HG02870 (cell line): ENCODE data around the gene RARS1.
A peak's percentile ranks its signal among the peaks of the same experiment; 100 is the strongest.

ENCODE experiments used
- ATAC-seq: cut with Tn5 transposase; IDR thresholded peaks from one replicate; pipeline ENCODE4 v1.9.1; 2021; ENCODE audit warnings: mild to moderate bottlenecking, moderate library complexity; ENCODE audit not compliant: unreplicated experiment

The RARS1 gene

DNA sequence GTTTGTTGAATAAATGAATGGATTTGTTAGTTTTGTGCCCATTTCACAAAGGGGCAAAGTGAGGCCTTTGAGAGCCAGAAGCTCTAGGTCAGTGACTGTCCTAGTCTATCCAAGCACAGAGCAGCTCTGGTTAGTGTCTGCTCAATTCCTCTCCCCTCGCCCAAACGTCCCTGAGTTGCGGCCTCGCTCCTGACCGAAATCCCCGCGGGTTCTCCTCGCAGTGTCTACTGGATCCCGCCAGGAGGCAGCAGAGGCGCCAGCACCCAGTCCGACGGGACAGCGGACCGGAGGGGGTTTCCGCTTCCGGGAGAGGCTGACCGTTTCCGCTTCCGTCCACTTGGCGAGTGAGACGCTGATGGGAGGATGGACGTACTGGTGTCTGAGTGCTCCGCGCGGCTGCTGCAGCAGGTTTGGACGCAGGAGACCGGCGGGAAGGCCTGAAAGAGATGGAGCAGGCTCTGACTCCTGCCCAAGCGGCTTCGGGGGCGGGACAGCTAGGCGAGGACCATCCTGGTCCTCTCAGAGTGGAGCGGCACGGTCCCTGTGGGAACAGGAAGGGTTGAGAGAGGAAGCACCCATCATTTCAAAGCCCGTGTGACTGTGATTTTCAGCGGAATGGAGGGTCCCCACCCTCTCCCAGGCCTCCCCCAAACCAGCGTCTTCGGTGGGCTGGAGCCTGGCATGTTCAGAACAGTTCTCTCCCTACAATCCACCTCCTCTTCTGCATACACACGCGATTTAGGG, at the start of gene RARS1:
RARS1 (plus strand) TSS at position 336 of the 744 bp plus-strand sequence; CDS start at position 364, 28 bp downstream.
- ATAC-seq: peak; percentile 64

DNA sequence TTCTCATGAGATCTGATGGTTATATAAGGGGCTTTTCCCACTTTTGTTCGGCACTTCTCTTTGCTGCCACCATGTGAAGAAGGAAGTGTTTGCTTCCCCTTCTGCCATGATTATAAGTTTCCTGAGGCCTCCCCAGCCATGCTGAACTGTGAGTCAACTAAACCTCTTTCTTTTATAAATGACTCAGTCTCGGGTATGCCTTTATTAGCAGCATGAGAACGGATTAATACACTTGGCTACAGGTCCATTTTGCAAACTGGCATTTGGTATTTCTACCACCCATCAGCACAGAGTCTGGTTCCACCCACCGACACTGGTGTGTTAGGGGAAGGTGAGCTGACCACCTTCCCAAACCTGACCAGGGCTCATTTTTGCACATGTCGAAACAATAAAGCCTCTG, 47.9 kb upstream of the RARS1 start:
- ATAC-seq: no peak

GRCh38 chr5:168443533-168443932, 42.7 kb upstream of the RARS1 start:
- ATAC-seq: no peak

DNA sequence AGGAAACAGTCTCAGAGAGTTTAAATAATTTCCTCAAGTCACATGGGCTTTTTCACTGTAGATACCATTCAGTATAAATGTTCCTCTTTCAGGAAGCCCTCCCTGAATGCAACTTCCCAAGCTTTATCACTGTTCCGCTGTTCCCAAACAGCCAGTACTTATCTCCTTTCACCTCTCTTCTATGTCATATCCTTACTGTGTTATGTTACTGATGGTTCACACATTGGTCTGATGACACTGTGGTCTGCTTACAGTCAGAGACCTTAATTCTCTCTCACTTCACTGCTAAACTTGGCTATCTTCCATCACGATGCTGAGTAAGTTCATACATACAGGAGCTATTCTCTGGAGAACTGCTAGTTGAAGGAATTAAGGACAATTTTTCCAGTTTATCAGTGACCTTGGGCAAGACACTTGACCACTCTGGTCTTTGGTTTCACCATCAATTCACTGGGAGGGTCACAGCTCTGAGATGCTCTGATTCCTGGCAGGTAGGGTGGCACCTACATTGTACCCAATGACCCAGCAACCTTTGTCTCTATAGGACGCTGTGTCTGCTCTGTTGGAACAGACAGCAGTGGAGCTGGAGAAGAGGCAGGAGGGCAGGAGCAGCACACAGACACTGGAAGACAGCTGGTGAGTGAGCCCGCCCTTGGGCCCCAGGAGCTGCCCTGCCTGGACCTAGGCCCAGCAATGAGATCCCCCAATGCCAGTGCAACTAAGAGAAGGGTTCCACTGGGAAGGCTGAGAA, 42.1 kb upstream of the RARS1 start:
- no peak for ATAC-seq

DNA sequence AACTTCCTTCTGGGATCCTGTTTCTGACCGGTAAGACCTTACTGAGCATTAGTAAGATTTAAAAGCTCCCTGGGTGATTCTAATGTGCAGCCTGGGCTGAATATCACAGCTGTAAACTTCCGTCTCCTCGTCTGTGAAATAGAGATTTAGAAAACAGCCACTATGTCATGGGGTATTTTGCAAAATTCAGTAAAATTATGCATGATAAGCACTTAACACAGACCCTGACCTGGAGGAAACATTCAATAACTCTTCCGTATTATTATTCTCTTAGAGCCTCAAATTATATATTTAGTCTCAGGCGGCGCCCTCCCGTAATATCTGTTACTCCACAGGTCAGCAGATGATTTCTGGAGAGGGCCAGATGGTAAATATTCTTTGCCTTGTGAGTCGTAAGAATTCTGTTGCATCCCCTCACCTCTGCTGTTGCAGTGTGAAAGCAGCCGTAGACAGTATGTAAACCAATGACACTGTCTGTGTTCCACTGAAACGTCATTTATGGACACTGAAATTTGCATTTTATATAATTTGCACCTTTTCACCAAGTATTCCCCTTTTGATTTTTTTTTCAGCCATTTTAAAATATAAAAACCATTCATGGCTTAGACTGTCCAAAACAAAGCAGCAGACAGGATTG, 39.2 kb upstream of the RARS1 start:
- ATAC-seq: no peak

- no peak for ATAC-seq
Measured at GRCh38 chr5:168447808-168448207, 38.5 kb upstream of the RARS1 start.

- no peak for ATAC-seq
Measured at GRCh38 chr5:168449166-168449565, 37.1 kb upstream of the RARS1 start.

DNA sequence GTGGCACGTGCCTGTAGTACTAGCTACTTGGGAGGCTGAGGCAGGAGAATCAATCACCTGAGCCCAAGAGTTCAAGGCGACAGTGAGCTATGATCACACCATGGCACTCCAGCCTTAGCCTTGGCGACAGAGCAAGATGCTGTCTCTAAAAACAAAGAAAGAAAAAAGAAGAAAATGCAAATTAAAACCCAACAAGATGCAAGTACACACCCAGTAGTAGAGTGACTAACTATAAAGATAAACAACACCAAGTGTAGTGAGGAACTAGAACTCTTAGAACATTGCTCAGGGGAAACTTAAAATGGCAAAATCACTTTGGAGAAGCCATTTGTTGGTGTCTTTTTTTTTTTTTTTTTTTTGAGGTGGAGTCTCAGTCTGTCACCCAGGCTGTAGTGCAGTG, 34.7 kb upstream of the RARS1 start:
- ATAC-seq: no peak

DNA sequence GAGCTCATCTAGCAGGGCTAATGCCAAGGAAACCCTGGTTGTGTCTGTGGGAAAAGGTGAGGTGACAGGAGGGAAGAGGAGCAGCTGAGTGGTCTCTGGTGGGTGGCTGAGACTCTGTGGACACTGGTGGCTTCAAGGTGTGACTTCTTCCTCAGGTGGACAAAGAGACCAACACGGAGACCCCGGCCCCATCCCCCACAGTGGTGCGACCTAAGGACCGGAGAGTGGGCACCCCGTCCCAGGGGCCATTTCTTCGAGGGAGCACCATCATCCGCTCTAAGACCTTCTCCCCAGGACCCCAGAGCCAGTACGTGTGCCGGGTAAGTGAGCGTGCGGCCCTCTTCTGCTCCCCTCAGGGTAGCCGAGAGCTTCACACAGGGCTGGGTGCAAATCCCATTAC, 31.1 kb upstream of the RARS1 start:
- no peak for ATAC-seq

DNA sequence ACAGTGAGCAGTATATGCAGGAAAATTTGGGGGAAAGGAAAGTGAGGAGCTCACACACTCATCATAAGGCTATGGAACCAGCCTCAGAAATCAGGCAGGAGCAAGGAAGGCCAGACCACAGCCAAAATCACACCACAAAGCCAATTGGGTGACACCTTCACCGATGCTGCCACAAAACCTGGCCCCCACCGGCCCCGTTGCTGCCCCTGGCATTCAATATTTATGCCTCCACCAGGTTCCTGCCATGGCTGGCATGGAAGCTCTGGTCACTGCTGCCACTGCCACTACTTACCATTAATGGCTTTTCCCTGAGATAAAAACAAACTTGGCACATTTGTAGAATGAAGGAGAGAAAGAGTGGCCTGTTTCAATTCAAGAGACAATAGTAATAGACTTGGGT, 28.7 kb upstream of the RARS1 start:
- ATAC-seq: no peak

- no peak for ATAC-seq
Measured at GRCh38 chr5:168460606-168461005, 25.7 kb upstream of the RARS1 start.

GRCh38 chr5:168463081-168463480, 23.2 kb upstream of the RARS1 start:
- ATAC-seq: no peak

DNA sequence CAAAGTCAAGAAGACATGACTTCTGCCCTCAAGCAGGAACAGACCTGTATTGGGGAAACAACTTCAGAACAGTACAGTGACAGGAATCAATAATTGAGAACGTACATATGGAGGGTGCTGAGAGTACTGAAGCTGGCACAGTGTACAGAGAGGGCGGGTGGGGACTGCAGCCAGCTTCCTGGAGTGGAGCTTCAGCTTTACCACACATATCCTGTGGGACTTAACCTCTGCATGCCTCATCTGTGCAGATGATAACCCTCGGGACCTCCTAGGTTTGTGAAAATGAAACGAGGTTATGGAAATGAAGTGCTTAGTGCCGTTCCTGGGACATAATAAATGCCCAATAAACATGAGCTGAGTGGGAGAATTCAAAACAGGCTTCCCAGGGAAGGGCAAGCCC, 22.1 kb upstream of the RARS1 start:
- no peak for ATAC-seq

DNA sequence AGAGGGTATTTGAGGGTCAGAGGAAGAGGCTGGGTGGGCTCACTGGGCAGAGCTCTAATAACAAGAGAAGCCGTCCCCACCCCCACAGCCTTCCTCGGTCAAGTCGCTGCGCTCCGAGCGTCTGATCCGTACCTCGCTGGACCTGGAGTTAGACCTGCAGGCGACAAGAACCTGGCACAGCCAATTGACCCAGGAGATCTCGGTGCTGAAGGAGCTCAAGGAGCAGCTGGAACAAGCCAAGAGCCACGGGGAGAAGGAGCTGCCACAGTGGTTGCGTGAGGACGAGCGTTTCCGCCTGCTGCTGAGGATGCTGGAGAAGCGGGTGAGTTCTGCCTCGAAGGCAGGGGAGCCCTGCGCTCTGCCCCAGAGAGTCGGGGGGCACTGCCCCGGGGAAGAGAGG, 21.6 kb upstream of the RARS1 start:
- ATAC-seq: no peak

GRCh38 chr5:168467755-168468330, 18.4 kb upstream of the RARS1 start:
- ATAC-seq: no peak

- ATAC-seq: no peak
Measured at GRCh38 chr5:168468836-168469235, 17.4 kb upstream of the RARS1 start.

- no peak for ATAC-seq
Measured at GRCh38 chr5:168469816-168470215, 16.5 kb upstream of the RARS1 start.

DNA sequence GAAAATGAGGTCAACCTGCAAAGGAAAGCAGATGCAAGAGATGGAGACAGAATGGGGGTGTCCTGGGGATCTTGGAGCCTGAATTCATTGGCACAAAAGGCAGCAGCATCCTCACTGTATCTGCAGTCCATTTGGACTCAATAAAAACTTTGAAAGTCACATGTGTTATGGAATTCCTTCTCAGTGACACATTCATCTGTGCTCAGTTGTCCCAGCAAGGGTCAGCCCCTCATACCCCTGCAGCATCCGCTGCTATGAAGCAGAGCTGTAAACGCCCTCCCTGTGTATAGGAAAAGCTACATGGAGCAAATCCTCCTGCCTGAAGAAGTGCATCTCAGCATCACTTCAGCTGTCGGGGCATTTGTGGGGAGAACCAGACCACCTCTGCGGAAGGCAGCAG, 14.5 kb upstream of the RARS1 start:
- no peak for ATAC-seq

DNA sequence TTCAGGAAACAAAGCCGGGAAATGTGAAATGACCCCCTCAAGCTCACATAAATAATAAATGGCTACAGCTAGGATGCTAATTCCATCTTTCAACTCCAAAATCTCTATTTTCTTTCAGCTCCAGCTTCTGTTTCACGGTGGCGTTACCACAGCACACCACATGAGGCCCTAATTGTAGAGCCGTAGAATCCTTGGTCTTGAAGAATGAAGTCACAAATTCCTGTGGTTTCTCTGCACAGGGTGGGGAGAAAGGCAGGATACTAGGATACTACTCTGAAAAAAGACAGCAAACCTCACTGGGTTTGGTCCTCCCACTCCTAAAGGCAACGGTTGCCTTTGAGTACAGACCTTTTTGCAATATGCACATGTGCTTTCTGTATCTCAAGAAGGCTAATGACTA, 13.9 kb upstream of the RARS1 start:
- ATAC-seq: no peak

- no peak for ATAC-seq
Measured at GRCh38 chr5:168474319-168474718, 12.0 kb upstream of the RARS1 start.

GRCh38 chr5:168477060-168477459, 9.2 kb upstream of the RARS1 start:
- no peak for ATAC-seq

GRCh38 chr5:168479166-168479565, 7.1 kb upstream of the RARS1 start:
- no peak for ATAC-seq
